PC-3 (cell line): Measurements from ENCODE around the gene KANK2. TPM values are rescaled to one million over a fixed set of nuclear protein-coding genes. Genes with fewer than 3 reads are reported as not detected.
A peak's percentile ranks its signal among the peaks of the same experiment; 100 is the strongest.

Experiments used
- ATAC-seq: fragments of 200-7000 bp; cut with Tn5 transposase; 2 replicates; pipeline ENCODE4 v1.9.1; 2020; ENCODE audit warnings: mild to moderate bottlenecking, moderate library complexity
- BruUV-seq: library from RNA; stranded (reverse); fragments of 400-500 nt; replicated peaks from 2 replicates; lab custom pipeline; 2021; lab: Mats Ljungman, UMichigan
- CTCF ChIA-PET: fragments of 300-600 bp; sonication (Branson Sonifier 250); formaldehyde crosslinking; loops from one replicate; lab custom pipeline; 2022; ENCODE audit warnings: antibody characterized with exemption; lab: Charles Lee
- POLR2A ChIA-PET: fragments of 300-600 bp; sonication (Branson Sonifier 250); formaldehyde crosslinking; loops from one replicate; lab custom pipeline; 2022; ENCODE audit warnings: antibody characterized with exemption; ENCODE audit not compliant: unreplicated experiment; lab: Charles Lee
- DNase-seq: peaks from one replicate; pipeline ENCODE4 v3.0.0-alpha.2; 2015
- H2AFZ ChIP-seq: fragments of 300-600 bp; sonication (generic); 2 replicates; pipeline ENCODE4 v1.6.0; 2016; ENCODE audit warnings: antibody characterized with exemption, low read length
- H3F3A ChIP-seq: fragments of 300-600 bp; sonication (generic); one replicate; pipeline ENCODE4 v1.6.0; 2017; ENCODE audit warnings: antibody characterized with exemption, low read length, control low read depth, mild to moderate bottlenecking; ENCODE audit not compliant: unreplicated experiment
- H3K27ac ChIP-seq: fragments of 300-600 bp; sonication (generic); 2 replicates; pipeline ENCODE4 v1.5.1; 2016; ENCODE audit warnings: mild to moderate bottlenecking, low read length
- H3K27me3 ChIP-seq: fragments of 300-600 bp; sonication (generic); 2 replicates; pipeline ENCODE4 v1.6.1; 2016; ENCODE audit warnings: low read length, mixed read lengths
- H3K36me3 ChIP-seq: fragments of 300-600 bp; sonication (generic); 2 replicates; pipeline ENCODE4 v1.6.1; 2016; ENCODE audit warnings: low read depth, mixed run types, low read length, mixed read lengths
- H3K4me1 ChIP-seq: fragments of 300-600 bp; sonication (generic); 2 replicates; pipeline ENCODE4 v1.5.1; 2016; ENCODE audit warnings: low read length; ENCODE audit not compliant: insufficient read depth
- H3K4me2 ChIP-seq: fragments of 300-600 bp; sonication (generic); 2 replicates; pipeline ENCODE4 v1.6.0; 2016; ENCODE audit warnings: low read length
- H3K4me3 ChIP-seq: fragments of 300-600 bp; sonication (generic); 2 replicates; pipeline ENCODE4 v1.5.1; 2016; ENCODE audit warnings: mild to moderate bottlenecking, low read length, mixed read lengths
- H3K79me2 ChIP-seq: fragments of 300-600 bp; sonication (generic); 2 replicates; pipeline ENCODE4 v1.6.1; 2017; ENCODE audit warnings: low read length, mixed read lengths
- H3K9ac ChIP-seq: fragments of 300-600 bp; sonication (generic); 2 replicates; pipeline ENCODE4 v1.6.0; 2016; ENCODE audit warnings: mild to moderate bottlenecking, low read length
- H3K9me2 ChIP-seq: fragments of 300-600 bp; sonication (generic); replicated peaks from 2 replicates; pipeline ENCODE4 v1.6.1; 2016; ENCODE audit warnings: mixed run types, low read length, mixed read lengths
- H3K9me3 ChIP-seq: fragments of 300-600 bp; sonication (generic); 2 replicates; pipeline ENCODE4 v1.6.1; 2016; ENCODE audit warnings: low read length, mixed read lengths
- H4K20me1 ChIP-seq: fragments of 300-600 bp; sonication (generic); 2 replicates; pipeline ENCODE4 v1.6.1; 2016; ENCODE audit warnings: low read length, mixed read lengths
- CTCF ChIP-seq: fragments of 300-600 bp; sonication (generic); conservative IDR thresholded peaks from 2 replicates; pipeline ENCODE4 v1.5.1; 2017; ENCODE audit warnings: antibody characterized with exemption, low read depth, mild to moderate bottlenecking, low read length
- EZH2 ChIP-seq: fragments of 300-600 bp; sonication (generic); IDR thresholded peaks from one replicate; pipeline ENCODE4 v1.6.1; 2017; ENCODE audit warnings: antibody characterized with exemption, mild to moderate bottlenecking, low read length; ENCODE audit not compliant: unreplicated experiment
- EZH2phosphoT487 ChIP-seq: fragments of 300-600 bp; sonication (generic); IDR thresholded peaks from 2 replicates; pipeline ENCODE4 v1.6.1; 2018; ENCODE audit warnings: mild to moderate bottlenecking, antibody characterized with exemption, low read length, borderline replicate concordance
- intact Hi-C: fragments of 100-400 bp; cut with micrococcal nuclease; formaldehyde crosslinking; loops from 2 replicates; pipeline ENCODE4 v1.9.0; 2023
- total RNA-seq: library from RNA; depleted of rRNA; stranded (reverse); fragments of >200 nt; gene quantifications from 2 replicates; pipeline ENCODE4 v1.2.3, GENCODE V29; 2014

KANK2 gene
- total RNA-seq, 1 experiment from 2014 or later = 98.4 TPM

- H3K27me3 ChIP-seq = no peaks in the 10 kb centered on the region
- H3K4me1 ChIP-seq = peaks cover 27% of the 10 kb centered on the region
- peaks cover 19% of the 10 kb centered on the region for H3K79me2 ChIP-seq
- no peak overlapping the region for H2AFZ ChIP-seq
- no peaks in the 10 kb centered on the region for H3F3A ChIP-seq
- intact Hi-C loops = no loop called here
- H3K36me3 ChIP-seq = peaks cover under 1% of the 10 kb centered on the region; the same call in 1 of the 2 replicates
- TF ChIP-seq EZH2 (no peak), EZH2phosphoT487 (no peak), CTCF (no peak)
- H4K20me1 ChIP-seq = no peaks in the 10 kb centered on the region
- DNase-seq (no peak), ATAC-seq (no peak)
- H3K4me3 ChIP-seq = no peak overlapping the region
- H3K9me3 ChIP-seq = no peaks in the 10 kb centered on the region
- H3K27ac ChIP-seq = no peak overlapping the region
- ChIA-PET CTCF (interaction anchor here (1.0 kb wide), 1 partner anchor 8 kb away, joined by 3 read pairs; no protein-coding TSS in a partner anchor), POLR2A (no interaction called here)
- H3K4me2 ChIP-seq = no peak overlapping the region
- no peak overlapping the region for H3K9ac ChIP-seq
- no TSS peak for BruUV-seq
- no peaks in the 10 kb centered on the region for H3K9me2 ChIP-seq
Observed at GRCh38 chr19:11198769-11199424, 1.6 kb upstream of the KANK2 start.

- Histone ChIP-seq H3K36me3 (peaks cover 7% of the 10 kb centered on the region; the same call in 1 of the 2 replicates), H2AFZ (peak overlapping the region; percentile 71), H3K4me3 (peak overlapping the region; percentile 98), H3K4me2 (peak overlapping the region; percentile 100), H3F3A (no peaks in the 10 kb centered on the region), H3K9ac (peak overlapping the region; percentile 20; the same call in 1 of the 2 replicates), H3K27ac (peak overlapping the region; percentile 12; the same call in 1 of the 2 replicates), H3K9me3 (no peaks in the 10 kb centered on the region), H3K9me2 (no peaks in the 10 kb centered on the region), H3K27me3 (no peaks in the 10 kb centered on the region), H3K79me2 (peaks cover 19% of the 10 kb centered on the region), H4K20me1 (no peaks in the 10 kb centered on the region), H3K4me1 (peaks cover 20% of the 10 kb centered on the region)
- intact Hi-C loops = no loop called here
- BruUV-seq = TSS peak; percentile 51
- DNase-seq = no peak
- TF ChIP-seq EZH2phosphoT487 = no peak
- no peak for TF ChIP-seq EZH2
- TF ChIP-seq CTCF = no peak
- ATAC-seq = no peak
- POLR2A ChIA-PET = no interaction called here
- CTCF ChIA-PET = interaction anchor here (0.6 to 1.0 kb wide), 3 partner anchors 9 to 59 kb away, joined by 3 to 5 read pairs (median 3); no protein-coding TSS in a partner anchor
Observed at GRCh38 chr19:11198175-11198534, 810 bp upstream of the KANK2 start.
